Neutrophil (primary cell): Measurements from ENCODE around the gene KRTAP20-1.

ENCODE experiments used
- H3K27ac ChIP-seq: fragments of 200-600 bp; sonication (generic); 2 replicates; pipeline ENCODE4 v1.5.1; 2016; ENCODE audit warnings: mild to moderate bottlenecking, moderate library complexity
- H3K27me3 ChIP-seq: fragments of 200-600 bp; sonication (generic); 2 replicates; pipeline ENCODE4 v1.6.0; 2016; ENCODE audit warnings: mild to moderate bottlenecking
- H3K36me3 ChIP-seq: fragments of 200-600 bp; sonication (generic); 2 replicates; pipeline ENCODE4 v1.5.1; 2017
- H3K4me1 ChIP-seq, 2 experiments: fragments of 200-600 bp in 1 of 2; sonication (generic) in 1 of 2; 1 replicate in 1 of 2; 2 replicates in 1 of 2; pipeline versions ENCODE4 v1.5.1 to v1.6.1; 2013 to 2016; ENCODE audit warnings: low read depth in 1 of 2, low read length in 1 of 2, mild to moderate bottlenecking in 1 of 2, moderate library complexity in 1 of 2; ENCODE audit not compliant: control insufficient read depth in 1 of 2, insufficient read depth in 1 of 2
- H3K4me3 ChIP-seq, 2 experiments: fragments of 200-600 bp in 1 of 2; sonication (generic) in 1 of 2; 1 replicate in 1 of 2; 2 replicates in 1 of 2; pipeline ENCODE4 v1.5.1; 2013 to 2016; ENCODE audit warnings: low read depth in 1 of 2, low read length in 1 of 2, mild to moderate bottlenecking in 1 of 2, moderate library complexity in 1 of 2
- H3K9me3 ChIP-seq: fragments of 200-600 bp; sonication (generic); 2 replicates; pipeline ENCODE4 v1.5.1; 2016
- TF ChIP-seq, protein P1 (sequence below): fragments of 200-600 bp; sonication (generic); IDR thresholded peaks from 2 replicates; pipeline ENCODE4 v1.5.1; 2016; ENCODE audit warnings: antibody characterized with exemption

KRTAP20-1 gene

GRCh38 chr21:30613836-30614235 lies 2.4 kb upstream of the KRTAP20-1 start, which contains the start of gene KRTAP6-1:
KRTAP6-1 (minus strand) TSS chr21:30613930; CDS start chr21:30613904, 26 bp downstream.
- no peak within 1 kb of the TSS for H3K27ac ChIP-seq
- no peaks in the 10 kb centered on the region for H3K36me3 ChIP-seq
- H3K27me3 ChIP-seq = no peaks in the 10 kb centered on the region
- no peak within 1 kb of the TSS for H3K4me3 ChIP-seq
- TF ChIP-seq, protein P1, sequence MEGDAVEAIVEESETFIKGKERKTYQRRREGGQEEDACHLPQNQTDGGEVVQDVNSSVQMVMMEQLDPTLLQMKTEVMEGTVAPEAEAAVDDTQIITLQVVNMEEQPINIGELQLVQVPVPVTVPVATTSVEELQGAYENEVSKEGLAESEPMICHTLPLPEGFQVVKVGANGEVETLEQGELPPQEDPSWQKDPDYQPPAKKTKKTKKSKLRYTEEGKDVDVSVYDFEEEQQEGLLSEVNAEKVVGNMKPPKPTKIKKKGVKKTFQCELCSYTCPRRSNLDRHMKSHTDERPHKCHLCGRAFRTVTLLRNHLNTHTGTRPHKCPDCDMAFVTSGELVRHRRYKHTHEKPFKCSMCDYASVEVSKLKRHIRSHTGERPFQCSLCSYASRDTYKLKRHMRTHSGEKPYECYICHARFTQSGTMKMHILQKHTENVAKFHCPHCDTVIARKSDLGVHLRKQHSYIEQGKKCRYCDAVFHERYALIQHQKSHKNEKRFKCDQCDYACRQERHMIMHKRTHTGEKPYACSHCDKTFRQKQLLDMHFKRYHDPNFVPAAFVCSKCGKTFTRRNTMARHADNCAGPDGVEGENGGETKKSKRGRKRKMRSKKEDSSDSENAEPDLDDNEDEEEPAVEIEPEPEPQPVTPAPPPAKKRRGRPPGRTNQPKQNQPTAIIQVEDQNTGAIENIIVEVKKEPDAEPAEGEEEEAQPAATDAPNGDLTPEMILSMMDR = no peak
- H3K9me3 ChIP-seq = no peaks in the 10 kb centered on the region
- H3K4me1 ChIP-seq = no peaks in the 10 kb centered on the region

DNA sequence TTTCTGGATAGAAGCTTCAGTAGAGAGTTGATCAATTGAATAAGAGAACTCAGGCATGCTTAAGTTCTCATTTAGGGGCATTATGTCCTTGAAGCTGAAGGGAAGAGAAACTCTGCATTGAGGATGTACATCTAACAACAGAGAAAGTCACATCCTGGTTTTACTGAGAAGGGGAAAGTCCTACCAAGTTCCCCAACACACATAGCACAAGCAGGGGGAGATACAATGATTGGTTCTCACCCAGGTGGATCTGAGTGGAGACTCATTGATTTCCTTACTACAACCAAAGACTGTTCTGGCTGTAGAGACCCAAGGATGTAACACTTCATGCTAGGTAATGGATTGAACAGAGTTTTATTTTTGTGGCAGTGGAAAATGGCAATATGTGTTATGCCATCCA lies 1.0 kb upstream of the KRTAP20-1 start:
- H3K27ac ChIP-seq = no peak overlapping the region
- no peak overlapping the region for H3K4me3 ChIP-seq
- no peaks in the 10 kb centered on the region for H3K9me3 ChIP-seq
- no peaks in the 10 kb centered on the region for H3K4me1 ChIP-seq
- TF ChIP-seq, protein P1 = no peak
- H3K36me3 ChIP-seq = no peaks in the 10 kb centered on the region
- H3K27me3 ChIP-seq = no peaks in the 10 kb centered on the region

DNA sequence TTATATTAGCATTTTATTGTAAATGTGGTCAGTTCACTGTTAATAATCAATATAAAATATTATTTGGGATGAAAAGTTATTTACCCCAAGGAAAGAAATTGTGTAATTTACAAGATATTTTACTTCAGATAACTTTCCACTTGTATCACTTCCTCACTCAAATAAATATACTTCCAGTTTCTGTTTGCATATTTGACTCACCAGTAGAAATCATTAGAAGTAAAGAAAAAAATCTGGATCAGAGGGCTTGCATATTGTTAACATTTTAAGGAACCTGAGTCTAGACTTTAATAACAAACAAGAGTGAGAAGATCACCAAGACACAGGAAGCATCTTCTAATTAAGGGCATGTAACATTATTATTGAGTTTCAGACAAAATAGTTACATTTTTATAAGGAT lies 3.9 kb downstream of the KRTAP20-1 start:
- TF ChIP-seq, protein P1 = no peak
- Histone ChIP-seq H3K27me3 (no peaks in the 10 kb centered on the region), H3K36me3 (no peaks in the 10 kb centered on the region), H3K4me3 (no peak overlapping the region), H3K4me1 (no peaks in the 10 kb centered on the region), H3K9me3 (no peaks in the 10 kb centered on the region), H3K27ac (no peak overlapping the region)

- H3K4me1 ChIP-seq = no peaks in the 10 kb centered on the region
- H3K27me3 ChIP-seq = no peaks in the 10 kb centered on the region
- TF ChIP-seq, protein P1 = no peak
- H3K36me3 ChIP-seq = no peaks in the 10 kb centered on the region
- H3K9me3 ChIP-seq = no peaks in the 10 kb centered on the region
- no peak within 1 kb of the TSS for H3K4me3 ChIP-seq
- H3K27ac ChIP-seq = no peak within 1 kb of the TSS
Measured at GRCh38 chr21:30620522-30620921, 4.3 kb downstream of the KRTAP20-1 start, which contains the start of gene KRTAP20-4. KRTAP20-4 (plus strand) TSS chr21:30620627.

DNA sequence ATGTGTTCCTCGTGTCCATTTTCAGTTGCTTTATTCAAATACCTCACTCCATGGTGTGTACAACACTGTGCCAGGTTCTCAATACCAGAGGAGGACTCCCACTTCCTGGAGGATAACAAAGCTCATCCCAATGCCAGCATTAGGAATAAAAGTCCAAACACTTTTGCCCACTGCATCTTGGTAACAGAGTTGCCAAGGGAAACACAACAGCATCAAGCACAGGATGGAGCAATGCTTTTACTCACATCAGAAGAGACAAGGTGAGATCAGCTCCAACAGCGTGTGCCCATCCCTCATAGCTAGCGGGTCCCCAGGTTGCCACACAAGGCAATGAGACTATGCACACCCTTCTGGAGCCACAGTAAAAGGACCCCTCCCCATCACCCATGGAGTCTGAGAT lies 7.1 kb downstream of the KRTAP20-1 start:
- H3K27ac ChIP-seq = no peak overlapping the region
- no peak overlapping the region for H3K4me3 ChIP-seq
- no peaks in the 10 kb centered on the region for H3K27me3 ChIP-seq
- H3K4me1 ChIP-seq = no peaks in the 10 kb centered on the region
- TF ChIP-seq, protein P1 = no peak
- no peaks in the 10 kb centered on the region for H3K36me3 ChIP-seq
- H3K9me3 ChIP-seq = no peaks in the 10 kb centered on the region
